Measurements from ENCODE around the gene FGF4. TPM values are rescaled to one million over a fixed set of nuclear protein-coding genes. Genes with fewer than 3 reads are reported as not detected.

The FGF4 gene
- total and polyA plus RNA-seq, 10 of the 15 experiments (the other 5 are each of a cell fraction or from before 2014, with no cell fraction given): not detected

- in situ Hi-C loops (cut with MboI): no loop called here
- no peak overlapping the region for H3K9ac ChIP-seq (ENCODE audit: control insufficient read depth, insufficient read depth, low read length)
- no peaks in the 10 kb centered on the region; the same call in 2 of the 3 replicates for H3K9me3 ChIP-seq (replicated peaks; ENCODE audit: control insufficient read depth, insufficient read depth, low read length)
- no peak for ATAC-seq
- no peaks in the 10 kb centered on the region for H3K36me3 ChIP-seq (ENCODE audit: control insufficient read depth in 2 of 2, insufficient read depth in 2 of 2, low read length in 1 of 2)
- H3K27me3 ChIP-seq (replicated peaks in 1 of 2; ENCODE audit: control insufficient read depth in 2 of 2, insufficient read depth in 2 of 2, low read length in 1 of 2): peaks cover 0 to 1% of the 10 kb centered on the region in 2 experiments; a peak in 2 of 4 replicates
- ChIA-PET POLR2A (no interaction called here), CTCF (no interaction called here), SMC1A (ENCODE audit: uncharacterized antibody, unreplicated experiment) (no interaction called here), RAD21 (ENCODE audit: unreplicated experiment) (no interaction called here)
- no peaks in the 10 kb centered on the region for H4K20me1 ChIP-seq (ENCODE audit: control insufficient read depth, insufficient read depth)
- BruUV-seq (replicated peaks): no TSS peak
- TF ChIP-seq HDGF (IDR thresholded peaks at IDR 0.05) (no peak), BHLHE40 (IDR thresholded peaks at IDR 0.05; ENCODE audit: borderline replicate concordance in 1 of 2, low read depth in 2 of 2, low read length in 1 of 2) (no peak), TCF3 (IDR thresholded peaks at IDR 0.05; ENCODE audit: borderline replicate concordance, insufficient read depth, low read depth, low read length) (no peak), MEF2A (IDR thresholded peaks at IDR 0.05; ENCODE audit: insufficient read depth, low read depth, low read length) (no peak), ZBED1 (IDR thresholded peaks at IDR 0.05; ENCODE audit: borderline replicate concordance) (no peak), BACH1 (IDR thresholded peaks at IDR 0.05; ENCODE audit: borderline replicate concordance) (no peak), PBX3 (IDR thresholded peaks at IDR 0.05; ENCODE audit: insufficient replicate concordance, low read depth, low read length) (no peak), RCOR1 (conservative IDR thresholded peaks at IDR 0.05; ENCODE audit: low read depth, low read length) (no peak), CTCF (IDR thresholded peaks at IDR 0.05 in 2 of 3, conservative IDR thresholded peaks at IDR 0.05 in 1 of 3; ENCODE audit: control insufficient read depth in 2 of 3, extremely low read depth in 1 of 3, insufficient read depth in 1 of 3, low read depth in 3 of 3, low read length in 3 of 3) (no peak), SIX5 (IDR thresholded peaks at IDR 0.05; ENCODE audit: low read depth, low read length, severe bottlenecking) (no peak), ASH2L (IDR thresholded peaks at IDR 0.05; ENCODE audit: borderline replicate concordance, low read depth) (no peak), RAD51 (IDR thresholded peaks at IDR 0.05) (no peak)
- TF ChIP-seq, protein P1, sequence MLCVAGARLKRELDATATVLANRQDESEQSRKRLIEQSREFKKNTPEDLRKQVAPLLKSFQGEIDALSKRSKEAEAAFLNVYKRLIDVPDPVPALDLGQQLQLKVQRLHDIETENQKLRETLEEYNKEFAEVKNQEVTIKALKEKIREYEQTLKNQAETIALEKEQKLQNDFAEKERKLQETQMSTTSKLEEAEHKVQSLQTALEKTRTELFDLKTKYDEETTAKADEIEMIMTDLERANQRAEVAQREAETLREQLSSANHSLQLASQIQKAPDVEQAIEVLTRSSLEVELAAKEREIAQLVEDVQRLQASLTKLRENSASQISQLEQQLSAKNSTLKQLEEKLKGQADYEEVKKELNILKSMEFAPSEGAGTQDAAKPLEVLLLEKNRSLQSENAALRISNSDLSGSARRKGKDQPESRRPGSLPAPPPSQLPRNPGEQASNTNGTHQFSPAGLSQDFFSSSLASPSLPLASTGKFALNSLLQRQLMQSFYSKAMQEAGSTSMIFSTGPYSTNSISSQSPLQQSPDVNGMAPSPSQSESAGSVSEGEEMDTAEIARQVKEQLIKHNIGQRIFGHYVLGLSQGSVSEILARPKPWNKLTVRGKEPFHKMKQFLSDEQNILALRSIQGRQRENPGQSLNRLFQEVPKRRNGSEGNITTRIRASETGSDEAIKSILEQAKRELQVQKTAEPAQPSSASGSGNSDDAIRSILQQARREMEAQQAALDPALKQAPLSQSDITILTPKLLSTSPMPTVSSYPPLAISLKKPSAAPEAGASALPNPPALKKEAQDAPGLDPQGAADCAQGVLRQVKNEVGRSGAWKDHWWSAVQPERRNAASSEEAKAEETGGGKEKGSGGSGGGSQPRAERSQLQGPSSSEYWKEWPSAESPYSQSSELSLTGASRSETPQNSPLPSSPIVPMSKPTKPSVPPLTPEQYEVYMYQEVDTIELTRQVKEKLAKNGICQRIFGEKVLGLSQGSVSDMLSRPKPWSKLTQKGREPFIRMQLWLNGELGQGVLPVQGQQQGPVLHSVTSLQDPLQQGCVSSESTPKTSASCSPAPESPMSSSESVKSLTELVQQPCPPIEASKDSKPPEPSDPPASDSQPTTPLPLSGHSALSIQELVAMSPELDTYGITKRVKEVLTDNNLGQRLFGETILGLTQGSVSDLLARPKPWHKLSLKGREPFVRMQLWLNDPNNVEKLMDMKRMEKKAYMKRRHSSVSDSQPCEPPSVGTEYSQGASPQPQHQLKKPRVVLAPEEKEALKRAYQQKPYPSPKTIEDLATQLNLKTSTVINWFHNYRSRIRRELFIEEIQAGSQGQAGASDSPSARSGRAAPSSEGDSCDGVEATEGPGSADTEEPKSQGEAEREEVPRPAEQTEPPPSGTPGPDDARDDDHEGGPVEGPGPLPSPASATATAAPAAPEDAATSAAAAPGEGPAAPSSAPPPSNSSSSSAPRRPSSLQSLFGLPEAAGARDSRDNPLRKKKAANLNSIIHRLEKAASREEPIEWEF (IDR thresholded peaks at IDR 0.05; ENCODE audit: insufficient replicate concordance, low read depth, low read length): no peak
- no peak overlapping the region for H3K4me3 ChIP-seq
- no peak overlapping the region for H3K27ac ChIP-seq (ENCODE audit: control insufficient read depth, insufficient read depth)
- no peaks in the 10 kb centered on the region for H3K79me2 ChIP-seq (ENCODE audit: control insufficient read depth, insufficient read depth, low read length)
- no peak overlapping the region for H3K4me2 ChIP-seq (ENCODE audit: control insufficient read depth, insufficient read depth)
- FAIRE-seq: no peak
- WGBS (ENCODE audit: insufficient coverage, insufficient replicate concordance, low lambda C conversion rate, missing lambda C conversion rate): 11% methylated on average over 8 of the region's 8 CpGs
- DNase-seq (ENCODE audit: low read depth, low spot score): no peak
- no peaks in the 10 kb centered on the region for H3K4me1 ChIP-seq (ENCODE audit: control insufficient read depth, insufficient read depth, low read length)
- H2AFZ ChIP-seq (ENCODE audit: control insufficient read depth, low read depth, low read length): no peak overlapping the region
- intact Hi-C loops (cut with micrococcal nuclease; ENCODE audit: unreplicated experiment): no loop called here
These were observed 44.6 kb downstream of the FGF4 start for GRCh38 chr11:69730500-69730899.

All from GM12878 (cell line).